GM18505 (cell line): Measurements from ENCODE around the gene SH3BP2.
"Not testable (repeated sequence)": the region's sequence is repeated elsewhere in the genome, so short reads cannot be mapped to it uniquely, and the experiment has no call there.

Experiments used
- ATAC-seq: cut with Tn5 transposase; IDR thresholded peaks from one replicate; pipeline ENCODE4 v1.9.1; 2021; ENCODE audit not compliant: unreplicated experiment
- POLR2A ChIP-seq: IDR thresholded peaks from 4 replicates; pipeline ENCODE4 v1.6.1; 2011; ENCODE audit warnings: borderline replicate concordance; ENCODE audit not compliant: insufficient read depth, insufficient read length; ENCODE audit errors: extremely low read depth

Gene SH3BP2

DNA sequence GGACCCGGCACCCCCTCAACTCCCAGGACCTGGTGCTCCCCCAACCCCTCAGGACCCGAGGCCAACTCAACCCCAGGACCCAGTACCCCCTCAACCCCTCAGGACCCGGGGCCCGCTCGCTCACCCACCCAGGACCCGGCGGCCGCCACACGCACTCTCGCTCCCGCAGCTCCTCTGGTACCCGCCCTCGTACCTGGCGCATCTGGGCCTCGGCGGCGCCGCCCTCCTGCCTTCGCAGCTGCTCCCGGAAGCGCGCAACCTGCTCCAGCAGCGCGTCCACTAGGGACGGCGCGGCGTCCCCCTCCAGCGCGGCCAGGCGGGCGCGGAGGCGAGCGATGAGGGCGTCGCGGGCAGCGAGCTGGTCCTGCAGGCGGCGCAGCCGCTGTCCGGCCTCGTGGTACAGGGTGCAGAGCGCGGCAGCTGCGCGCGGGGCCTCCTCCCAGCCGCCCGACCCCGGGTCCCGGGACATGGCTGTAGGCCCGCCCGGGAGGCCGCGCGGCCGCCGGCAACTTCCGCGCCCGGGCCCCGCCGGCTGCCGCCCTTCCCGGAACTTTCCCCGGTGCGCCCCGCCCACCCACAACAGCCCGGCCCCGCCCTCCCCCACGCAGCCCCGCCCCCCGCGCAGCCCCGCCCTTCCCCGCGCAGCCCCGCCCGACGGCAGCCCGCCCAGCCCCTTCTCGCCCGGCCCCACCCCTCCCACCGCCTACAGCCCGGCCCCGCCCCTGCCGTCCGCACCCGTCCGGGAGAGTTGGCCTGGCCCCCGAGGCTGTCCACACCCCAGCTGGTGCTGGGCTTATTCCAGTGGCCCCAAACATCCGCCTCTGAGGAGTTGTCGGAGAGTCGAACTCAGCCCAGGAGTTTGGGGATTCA lies 36.8 kb upstream of the SH3BP2 start, which contains the start of gene TNIP2:
TSS of gene TNIP2 (minus strand) at position 516 of the 870 bp plus-strand sequence. CDS start at position 469, 47 bp downstream.
- TF ChIP-seq POLR2A: peak; percentile 81
- peak; percentile 65 for ATAC-seq

DNA sequence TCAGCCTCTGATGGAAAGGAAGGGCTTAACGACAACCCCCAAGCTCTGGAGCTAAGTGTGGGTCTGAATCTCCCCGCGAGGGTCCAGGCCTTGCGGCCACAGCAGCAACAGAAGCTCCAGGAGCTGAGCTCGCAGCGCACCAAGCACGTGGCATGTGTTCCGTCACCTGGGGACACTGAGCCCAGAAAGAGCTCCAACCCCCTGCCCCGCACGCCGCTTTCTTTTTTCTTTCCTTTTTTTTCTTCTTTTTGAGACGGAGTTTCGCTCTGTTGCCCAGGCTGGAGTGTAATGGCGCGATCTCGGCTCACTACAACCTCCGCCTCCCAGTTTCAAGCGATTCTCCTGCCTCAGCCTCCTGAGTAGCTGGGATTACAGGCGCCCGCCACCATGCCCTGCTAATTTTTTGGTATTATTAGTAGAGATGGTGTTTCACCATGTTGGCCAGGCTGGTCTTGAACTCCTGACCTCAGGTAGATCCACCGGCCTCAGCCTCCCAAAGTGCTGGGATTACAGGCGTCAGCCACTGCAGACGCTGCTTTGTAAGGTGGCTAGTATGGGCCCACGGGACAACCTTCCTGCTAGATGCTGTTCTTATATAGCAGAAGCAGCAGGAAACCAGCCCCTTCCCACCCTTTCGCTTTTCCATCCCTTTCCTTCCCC lies 36.1 kb upstream of the SH3BP2 start:
- TF ChIP-seq POLR2A: no peak
- no peak for ATAC-seq

DNA sequence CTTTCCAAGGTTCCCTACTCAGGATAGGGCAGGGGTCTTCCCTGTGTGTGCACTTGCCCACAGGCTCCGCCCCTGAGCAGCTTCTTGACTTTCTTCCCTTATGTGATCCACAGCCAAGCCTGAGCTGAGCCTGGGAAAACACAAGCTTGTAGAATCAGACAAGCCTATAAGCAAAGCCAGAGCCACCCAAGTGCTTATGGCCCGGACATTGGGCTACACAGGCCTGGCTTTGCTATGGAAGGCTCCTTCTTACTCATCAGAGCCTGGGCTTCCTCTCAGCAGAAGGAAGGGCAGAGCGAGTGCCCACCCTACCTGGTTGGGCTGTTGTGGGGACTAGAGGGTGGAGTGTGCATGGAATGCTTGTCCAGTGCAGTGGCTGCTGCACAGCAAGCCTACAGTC lies 35.5 kb upstream of the SH3BP2 start:
- no peak for TF ChIP-seq POLR2A
- ATAC-seq: no peak

DNA sequence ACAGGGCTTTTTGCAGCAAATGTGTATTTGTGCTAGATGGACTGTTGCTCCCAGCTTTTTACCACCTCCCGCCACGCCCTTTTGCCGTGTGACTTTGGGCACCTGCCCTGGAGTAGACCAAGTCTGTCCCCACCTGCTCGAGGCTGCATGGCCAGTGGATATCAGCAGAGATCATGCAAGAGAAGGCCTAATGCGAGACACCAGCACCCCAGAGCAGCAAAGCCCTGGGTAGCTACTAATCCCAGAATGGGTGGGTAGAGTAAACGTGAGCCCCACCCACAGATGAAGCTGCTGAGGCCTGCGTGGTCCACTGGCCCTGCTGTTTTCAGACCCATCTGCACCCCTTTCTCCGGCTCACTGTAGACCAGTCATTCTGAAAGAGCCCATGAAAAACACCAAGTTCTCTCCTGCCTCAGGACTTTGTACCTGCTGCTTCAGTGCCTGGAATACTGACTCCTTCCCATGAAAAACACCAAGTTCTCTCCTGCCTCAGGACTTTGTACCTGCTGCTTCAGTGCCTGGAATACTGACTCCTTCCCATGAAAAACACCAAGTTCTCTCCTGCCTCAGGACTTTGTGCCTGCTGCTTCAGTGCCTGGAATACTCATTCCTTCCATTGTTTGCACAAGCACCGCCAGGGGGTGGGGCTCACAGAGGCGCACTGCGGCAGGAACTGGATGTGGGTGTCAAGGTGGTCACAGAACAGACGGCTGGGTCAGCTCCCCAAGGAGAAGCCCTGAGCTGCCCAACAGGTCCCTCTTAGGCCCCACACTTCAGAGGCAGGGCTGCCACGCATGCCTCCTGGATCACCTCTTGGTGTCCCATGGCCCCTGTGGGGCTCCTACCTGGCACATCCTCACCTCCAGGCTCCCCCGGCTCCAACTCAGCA lies 31.6 kb upstream of the SH3BP2 start:
- no peak for ATAC-seq

DNA sequence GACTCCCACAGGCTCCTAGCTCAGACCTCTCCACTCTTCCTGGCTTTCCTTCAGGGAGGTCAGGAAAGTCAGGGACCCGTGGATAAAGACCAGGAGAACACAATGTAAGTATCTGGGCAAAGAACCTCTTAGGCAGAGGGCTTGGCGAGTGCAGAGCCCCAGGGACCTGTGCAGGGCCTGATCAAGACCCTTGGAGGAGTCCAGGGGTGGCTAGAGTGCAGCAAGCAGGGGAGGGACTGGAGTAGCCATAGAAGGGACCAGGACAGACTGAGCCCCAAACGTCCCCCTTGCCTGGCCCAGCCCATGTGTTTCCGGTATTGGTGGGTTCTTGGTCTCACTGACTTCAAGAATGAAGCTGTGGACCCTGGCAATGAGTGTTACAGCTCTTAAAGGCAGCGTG lies 30.8 kb upstream of the SH3BP2 start:
- no peak for TF ChIP-seq POLR2A
- ATAC-seq: no peak

More for the DNA sequence above, 31.6 kb upstream of the SH3BP2 start:
- no peak for TF ChIP-seq POLR2A

DNA sequence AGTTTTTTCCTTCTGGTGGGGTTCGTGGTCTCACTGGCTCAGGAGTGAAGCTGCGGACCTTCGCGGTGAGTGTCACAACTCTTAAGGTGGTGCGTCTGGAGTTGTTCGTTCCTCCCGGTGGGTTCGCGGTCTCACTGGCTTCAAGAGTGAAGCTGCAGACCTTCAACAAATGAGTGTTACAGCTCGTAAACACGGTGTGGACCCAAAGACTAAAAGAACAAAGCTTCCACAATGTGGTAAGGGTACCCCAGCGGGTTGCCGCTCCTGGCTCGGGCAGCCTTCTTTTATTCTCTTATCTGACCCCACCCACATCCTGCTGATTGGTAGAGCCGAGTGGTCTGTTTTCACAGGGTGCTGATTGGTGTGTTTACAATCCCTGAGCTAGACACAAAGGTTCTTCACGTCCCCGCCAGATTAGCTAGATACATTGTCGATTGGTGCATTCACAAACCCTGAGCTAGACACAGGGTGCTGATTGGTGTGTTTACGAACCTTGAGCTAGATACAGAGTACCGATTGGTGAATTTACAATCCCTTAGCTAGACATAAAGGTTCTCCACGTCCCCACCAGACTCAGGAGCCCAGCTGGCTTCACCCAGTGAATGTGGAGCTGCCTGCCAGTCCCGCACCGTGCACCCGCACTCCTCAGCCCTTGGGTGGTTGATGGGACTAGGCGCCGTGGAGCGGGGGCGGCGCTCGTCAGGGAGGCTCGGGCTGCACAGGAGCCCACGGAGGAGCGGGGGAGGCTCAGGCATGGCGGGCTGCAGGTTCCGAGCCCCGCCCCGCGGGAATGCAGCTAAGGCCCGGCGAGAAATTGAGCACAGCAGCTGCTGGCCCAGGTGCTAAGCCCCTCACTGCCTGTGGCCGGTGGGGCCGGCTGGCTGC lies 30.2 kb upstream of the SH3BP2 start:
- ATAC-seq: not testable (repeated sequence)

DNA sequence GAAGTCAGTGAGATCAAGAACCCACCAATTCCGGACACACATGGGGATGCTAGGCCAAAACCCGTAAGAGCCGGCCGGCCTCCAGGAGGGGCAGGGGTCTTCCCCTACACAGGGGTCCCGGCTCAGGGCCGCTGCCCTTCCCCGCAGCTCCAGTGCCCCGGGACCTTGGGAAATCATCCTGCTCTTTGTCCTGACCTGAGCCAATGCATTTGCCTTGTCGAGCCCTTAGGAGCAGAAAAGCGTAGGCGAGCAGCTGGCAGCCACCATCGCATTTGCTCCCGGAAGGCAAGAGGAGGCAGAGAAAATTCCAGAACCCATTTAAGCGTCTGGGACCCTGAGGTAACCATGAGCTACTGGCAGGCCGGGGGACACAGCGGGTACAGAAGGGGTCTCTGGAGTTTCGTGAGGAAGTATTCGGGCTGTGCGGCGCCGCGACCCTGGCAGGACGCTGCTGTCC lies 29.3 kb upstream of the SH3BP2 start:
- ATAC-seq: no peak
- TF ChIP-seq POLR2A: no peak

DNA sequence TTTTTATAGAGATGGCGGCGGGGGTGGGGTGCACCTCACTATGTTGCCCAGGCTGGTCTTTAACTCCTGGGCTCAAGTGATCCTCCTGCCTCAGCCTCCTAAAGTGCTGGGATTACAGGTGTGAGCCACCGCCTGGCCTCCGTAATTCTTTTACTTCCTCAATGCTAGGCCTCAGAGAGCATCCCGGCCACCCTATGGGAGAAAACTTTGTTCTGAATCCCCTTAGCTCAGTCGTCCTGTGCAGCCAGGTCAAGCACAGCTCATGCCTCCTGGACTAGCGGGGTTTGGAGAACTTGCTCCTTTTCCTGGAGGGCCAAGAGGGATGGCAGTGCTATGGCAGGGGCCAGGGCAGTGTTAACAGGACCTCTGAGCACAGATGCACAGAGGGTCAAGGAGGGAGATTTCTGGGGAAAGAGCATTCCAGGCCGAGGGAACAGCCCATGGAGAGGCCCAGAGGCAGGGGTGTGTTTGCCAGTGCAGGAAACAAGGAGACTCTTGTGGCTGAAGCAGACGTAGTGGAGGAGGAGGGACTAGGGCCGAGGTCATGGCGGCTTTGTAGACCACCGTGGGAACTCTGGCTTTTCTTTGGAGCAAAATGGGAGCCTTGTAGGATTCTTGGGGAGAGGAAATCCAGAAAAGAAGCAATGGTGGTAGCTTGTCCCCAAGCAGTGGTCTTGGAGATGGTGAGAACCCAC lies 26.9 kb upstream of the SH3BP2 start:
- no peak for TF ChIP-seq POLR2A
- ATAC-seq: no peak

DNA sequence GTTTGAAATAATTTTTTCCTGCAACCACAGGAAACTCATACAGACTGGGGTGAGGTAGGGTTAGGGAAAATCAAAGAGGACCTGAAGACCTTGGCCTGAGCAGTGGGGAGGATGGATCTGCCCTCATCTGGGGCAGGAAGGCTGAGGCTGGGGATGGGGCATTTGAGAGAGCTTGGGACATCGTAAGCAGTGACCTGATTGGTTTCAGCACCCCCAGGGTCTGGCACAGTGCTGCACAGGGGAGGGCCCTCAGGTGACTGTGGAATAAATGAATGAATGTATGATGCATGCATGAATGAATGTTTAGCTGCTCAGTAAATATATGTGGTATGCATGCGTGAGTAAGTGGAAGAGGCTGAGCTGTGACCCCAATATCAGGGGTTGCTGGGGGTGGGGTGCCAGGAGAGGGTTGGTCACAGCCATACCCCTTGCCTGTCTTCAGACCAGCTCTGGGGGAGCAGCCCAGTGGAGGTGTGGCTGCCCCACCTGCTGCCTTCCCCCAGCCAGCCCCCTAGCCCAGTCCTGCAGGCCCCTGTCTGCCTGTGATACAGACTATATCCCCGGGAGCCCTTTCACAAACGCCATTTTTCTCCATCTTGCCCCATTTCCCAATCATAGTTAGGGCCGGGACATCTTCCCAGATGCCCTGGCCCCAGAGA lies 25.7 kb upstream of the SH3BP2 start:
- no peak for ATAC-seq

DNA sequence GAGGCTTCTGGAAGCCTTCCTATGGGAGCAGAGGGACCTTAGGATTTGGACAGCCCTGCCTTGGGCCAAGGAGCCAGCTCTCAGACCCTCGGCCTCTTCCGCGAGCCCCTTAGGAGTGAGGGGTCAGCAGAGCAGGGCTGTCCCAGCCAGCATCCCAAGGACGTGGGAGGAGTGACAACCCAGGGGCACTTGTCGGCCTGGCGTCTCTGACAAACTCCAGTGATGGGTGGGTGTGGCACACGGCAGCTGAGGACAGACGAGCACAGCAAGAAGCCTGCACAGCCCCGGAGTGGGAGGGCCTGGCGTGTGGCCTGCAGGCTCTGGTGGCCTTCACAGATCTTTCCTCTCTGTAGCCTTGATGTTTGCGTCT lies 25.2 kb upstream of the SH3BP2 start:
- no peak for ATAC-seq
- TF ChIP-seq POLR2A: no peak

More for the DNA sequence above, 25.7 kb upstream of the SH3BP2 start:
- TF ChIP-seq POLR2A: no peak

DNA sequence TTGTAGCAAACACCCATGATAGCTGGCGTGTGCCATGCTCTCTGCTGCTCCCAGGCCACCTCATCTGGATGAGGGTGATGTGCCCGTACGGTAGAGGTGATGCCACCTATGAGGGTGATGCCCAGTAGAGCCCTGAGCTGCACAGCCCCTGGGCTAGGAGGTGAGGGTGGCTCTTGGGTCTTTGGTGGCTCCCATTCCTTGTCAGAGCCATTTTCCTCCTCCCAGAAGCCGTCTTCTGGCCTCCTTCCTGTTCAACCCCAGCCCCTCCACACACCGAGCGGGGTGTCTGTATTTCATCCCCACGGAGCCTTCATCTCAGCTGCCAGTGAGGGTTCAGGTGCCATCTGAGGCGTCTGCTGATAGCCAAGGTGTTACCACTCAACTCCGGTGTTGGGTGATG lies 24.8 kb upstream of the SH3BP2 start:
- no peak for ATAC-seq
- no peak for TF ChIP-seq POLR2A
